Glutamatergic neuron (in vitro differentiated cells): Measurements from ENCODE around the gene MAEA. TPM values are rescaled to one million over a fixed set of nuclear protein-coding genes. Genes with fewer than 3 reads are reported as not detected.

Experiments
- DNase-seq: peaks from one replicate; pipeline ENCODE4 v3.0.0; 2022
- H3K27ac Mint-ChIP-seq: one replicate; pipeline ENCODE4 v1.8.0; 2020; ENCODE audit warnings: mild to moderate bottlenecking, mixed read lengths, inconsistent platforms; ENCODE audit not compliant: unreplicated experiment
- H3K27me3 Mint-ChIP-seq: one replicate; pipeline ENCODE4 v1.8.0; 2020; ENCODE audit warnings: mild to moderate bottlenecking, moderate library complexity, mixed read lengths, inconsistent platforms; ENCODE audit not compliant: unreplicated experiment
- H3K36me3 Mint-ChIP-seq: one replicate; pipeline ENCODE4 v1.8.0; 2020; ENCODE audit warnings: mild to moderate bottlenecking, mixed read lengths, inconsistent platforms; ENCODE audit not compliant: unreplicated experiment
- H3K4me1 Mint-ChIP-seq: one replicate; pipeline ENCODE4 v1.8.0; 2020; ENCODE audit warnings: mild to moderate bottlenecking, low read depth, mixed read lengths, inconsistent platforms; ENCODE audit not compliant: unreplicated experiment
- H3K4me3 Mint-ChIP-seq: one replicate; pipeline ENCODE4 v1.8.0; 2020; ENCODE audit warnings: mild to moderate bottlenecking, mixed read lengths, inconsistent platforms; ENCODE audit not compliant: unreplicated experiment
- H3K9me3 Mint-ChIP-seq: one replicate; pipeline ENCODE4 v1.8.0; 2020; ENCODE audit warnings: mild to moderate bottlenecking, moderate library complexity, mixed read lengths, inconsistent platforms; ENCODE audit not compliant: unreplicated experiment
- total RNA-seq: library from RNA; stranded (reverse); fragmentation: NEBNext Ultra II Directional; extraction: Animal tissue kit (Norgen Biotek cat#: 25700); gene quantifications from one replicate; pipeline ENCODE4 v1.2.1, GENCODE V29; 2021; ENCODE audit not compliant: unreplicated experiment
- TF ChIP-seq, protein P1 (sequence below): fragments of 200-600 bp; sonication (generic); IDR thresholded peaks from one replicate; pipeline ENCODE4 v1.5.0; 2021; ENCODE audit not compliant: partially characterized antibody, unreplicated experiment

Gene MAEA
- total RNA-seq, 1 donor from 2014 or later, result 77.2 TPM

GRCh38 chr4:1328267-1329155 is 38.8 kb downstream of the MAEA start:
- Mint-ChIP-seq H3K27me3 (peaks cover 3% of the 10 kb centered on the region), H3K36me3 (no peaks in the 10 kb centered on the region), H3K4me1 (no peaks in the 10 kb centered on the region), H3K4me3 (no peak overlapping the region), H3K27ac (no peak overlapping the region), H3K9me3 (peaks cover 11% of the 10 kb centered on the region)
- TF ChIP-seq, protein P1, sequence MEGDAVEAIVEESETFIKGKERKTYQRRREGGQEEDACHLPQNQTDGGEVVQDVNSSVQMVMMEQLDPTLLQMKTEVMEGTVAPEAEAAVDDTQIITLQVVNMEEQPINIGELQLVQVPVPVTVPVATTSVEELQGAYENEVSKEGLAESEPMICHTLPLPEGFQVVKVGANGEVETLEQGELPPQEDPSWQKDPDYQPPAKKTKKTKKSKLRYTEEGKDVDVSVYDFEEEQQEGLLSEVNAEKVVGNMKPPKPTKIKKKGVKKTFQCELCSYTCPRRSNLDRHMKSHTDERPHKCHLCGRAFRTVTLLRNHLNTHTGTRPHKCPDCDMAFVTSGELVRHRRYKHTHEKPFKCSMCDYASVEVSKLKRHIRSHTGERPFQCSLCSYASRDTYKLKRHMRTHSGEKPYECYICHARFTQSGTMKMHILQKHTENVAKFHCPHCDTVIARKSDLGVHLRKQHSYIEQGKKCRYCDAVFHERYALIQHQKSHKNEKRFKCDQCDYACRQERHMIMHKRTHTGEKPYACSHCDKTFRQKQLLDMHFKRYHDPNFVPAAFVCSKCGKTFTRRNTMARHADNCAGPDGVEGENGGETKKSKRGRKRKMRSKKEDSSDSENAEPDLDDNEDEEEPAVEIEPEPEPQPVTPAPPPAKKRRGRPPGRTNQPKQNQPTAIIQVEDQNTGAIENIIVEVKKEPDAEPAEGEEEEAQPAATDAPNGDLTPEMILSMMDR, result no peak
- DNase-seq, result no peak

GRCh38 chr4:1329408-1330371 is 40.0 kb downstream of the MAEA start:
- peaks cover 3% of the 10 kb centered on the region for H3K27me3 Mint-ChIP-seq
- DNase-seq, result no peak
- TF ChIP-seq, protein P1, result no peak
- H3K4me3 Mint-ChIP-seq, result no peak overlapping the region
- no peak overlapping the region for H3K27ac Mint-ChIP-seq
- peaks cover 11% of the 10 kb centered on the region for H3K9me3 Mint-ChIP-seq
- H3K4me1 Mint-ChIP-seq, result no peaks in the 10 kb centered on the region
- H3K36me3 Mint-ChIP-seq, result no peaks in the 10 kb centered on the region

GRCh38 chr4:1330761-1331590 is 41.3 kb downstream of the MAEA start:
- no peak for DNase-seq
- Mint-ChIP-seq H3K27me3 (peaks cover 5% of the 10 kb centered on the region), H3K4me1 (no peaks in the 10 kb centered on the region), H3K27ac (no peak overlapping the region), H3K36me3 (peaks cover under 1% of the 10 kb centered on the region), H3K9me3 (peaks cover 11% of the 10 kb centered on the region), H3K4me3 (no peak overlapping the region)
- TF ChIP-seq, protein P1, result no peak

GRCh38 chr4:1331591-1332353 is 42.1 kb downstream of the MAEA start:
- Mint-ChIP-seq H3K36me3 (peaks cover 6% of the 10 kb centered on the region), H3K27ac (peak overlapping the region; percentile 48), H3K27me3 (peaks cover 8% of the 10 kb centered on the region), H3K4me1 (no peaks in the 10 kb centered on the region), H3K4me3 (no peak overlapping the region), H3K9me3 (peaks cover 15% of the 10 kb centered on the region)
- DNase-seq, result no peak
- TF ChIP-seq, protein P1, result no peak
